GM18526 (cell line): ENCODE data around the gene KRT7.

Source experiments
- POLR2A ChIP-seq: IDR thresholded peaks from 3 replicates; pipeline ENCODE4 v1.6.1; 2011; ENCODE audit not compliant: insufficient read length; ENCODE audit errors: extremely low read depth

Gene KRT7

GRCh38 chr12:52206304-52207040 is 26.6 kb upstream of the KRT7 start:
- TF ChIP-seq POLR2A, result no peak

DNA sequence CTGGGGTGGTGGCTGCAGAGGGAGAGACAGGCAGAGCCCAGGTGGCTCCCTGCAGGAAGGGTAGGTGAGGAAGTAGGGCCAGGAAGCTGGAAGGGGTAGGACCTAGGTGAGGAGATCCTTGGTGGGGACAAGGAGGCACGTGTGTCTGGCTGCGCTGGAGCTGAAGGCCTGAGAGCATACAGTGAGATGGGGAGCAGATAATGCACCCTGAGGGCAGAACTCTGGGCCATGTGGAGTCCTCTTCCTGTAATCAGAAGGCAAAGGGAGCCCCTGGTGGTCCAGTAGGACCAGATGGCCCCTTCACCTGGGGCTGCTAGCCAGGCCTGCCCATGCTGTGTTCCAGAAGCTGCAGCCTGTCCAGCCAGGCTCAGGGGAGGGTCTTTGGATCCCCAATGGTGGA is 25.9 kb upstream of the KRT7 start:
- no peak for TF ChIP-seq POLR2A

DNA sequence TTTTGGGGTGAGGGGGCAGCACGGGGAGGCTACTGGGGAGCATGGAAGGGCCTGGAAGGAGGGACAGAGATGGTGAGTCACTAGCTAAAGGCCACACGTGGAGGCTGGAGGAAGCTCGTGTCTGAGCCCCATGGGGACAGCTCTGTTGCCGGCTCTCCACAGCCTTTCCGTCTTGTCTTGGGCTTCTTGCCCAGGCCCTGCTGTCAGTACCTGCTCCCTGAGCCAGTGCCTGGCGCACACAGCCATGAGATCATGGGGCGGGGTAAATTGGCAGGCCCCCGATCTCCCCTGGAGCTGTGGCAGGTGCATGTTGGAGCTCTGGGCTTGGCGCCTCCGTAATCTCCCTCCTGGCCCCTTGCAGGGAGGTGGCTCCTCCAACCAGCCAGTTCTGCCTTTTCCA is 25.1 kb upstream of the KRT7 start:
- no peak for TF ChIP-seq POLR2A

DNA sequence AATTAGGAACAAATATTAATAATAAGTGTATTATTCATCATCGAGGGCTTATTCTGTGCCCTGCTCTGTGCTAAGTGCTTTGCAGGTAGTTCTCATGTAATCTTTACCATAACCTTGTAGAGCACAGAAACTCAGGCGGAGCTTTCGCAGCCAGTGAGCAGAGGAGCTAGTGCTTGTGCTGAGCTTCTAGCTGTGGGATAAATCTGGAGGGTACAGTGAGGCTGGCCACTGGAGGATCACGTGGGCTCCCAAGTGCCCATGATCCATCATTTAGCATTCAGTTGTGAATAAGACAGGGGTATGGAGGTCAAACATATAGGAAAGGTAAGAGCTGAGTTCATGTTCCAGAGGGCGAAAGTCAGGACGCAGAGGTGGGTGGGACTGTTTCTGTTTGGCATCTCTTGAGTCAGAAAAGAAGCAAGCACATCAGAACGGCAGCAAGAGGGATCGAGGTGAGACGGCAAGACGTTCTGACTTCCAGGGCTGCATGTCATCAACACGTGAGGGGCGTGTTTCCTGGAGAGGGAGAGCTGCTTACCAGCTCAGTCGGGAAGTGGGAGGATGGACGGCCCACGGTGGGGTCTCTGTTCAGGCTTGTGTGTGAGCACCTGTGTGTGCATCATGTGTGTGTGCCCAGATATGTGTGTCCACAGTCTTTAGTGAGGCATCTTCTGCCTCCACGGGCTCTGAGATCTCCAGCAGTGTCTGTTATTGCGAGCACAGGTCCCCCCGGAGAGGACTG is 24.4 kb upstream of the KRT7 start:
- TF ChIP-seq POLR2A, result no peak

- no peak for TF ChIP-seq POLR2A
Measured at GRCh38 chr12:52209321-52209720, 23.7 kb upstream of the KRT7 start.

- no peak for TF ChIP-seq POLR2A
Measured at GRCh38 chr12:52210186-52210924, 22.7 kb upstream of the KRT7 start.

DNA sequence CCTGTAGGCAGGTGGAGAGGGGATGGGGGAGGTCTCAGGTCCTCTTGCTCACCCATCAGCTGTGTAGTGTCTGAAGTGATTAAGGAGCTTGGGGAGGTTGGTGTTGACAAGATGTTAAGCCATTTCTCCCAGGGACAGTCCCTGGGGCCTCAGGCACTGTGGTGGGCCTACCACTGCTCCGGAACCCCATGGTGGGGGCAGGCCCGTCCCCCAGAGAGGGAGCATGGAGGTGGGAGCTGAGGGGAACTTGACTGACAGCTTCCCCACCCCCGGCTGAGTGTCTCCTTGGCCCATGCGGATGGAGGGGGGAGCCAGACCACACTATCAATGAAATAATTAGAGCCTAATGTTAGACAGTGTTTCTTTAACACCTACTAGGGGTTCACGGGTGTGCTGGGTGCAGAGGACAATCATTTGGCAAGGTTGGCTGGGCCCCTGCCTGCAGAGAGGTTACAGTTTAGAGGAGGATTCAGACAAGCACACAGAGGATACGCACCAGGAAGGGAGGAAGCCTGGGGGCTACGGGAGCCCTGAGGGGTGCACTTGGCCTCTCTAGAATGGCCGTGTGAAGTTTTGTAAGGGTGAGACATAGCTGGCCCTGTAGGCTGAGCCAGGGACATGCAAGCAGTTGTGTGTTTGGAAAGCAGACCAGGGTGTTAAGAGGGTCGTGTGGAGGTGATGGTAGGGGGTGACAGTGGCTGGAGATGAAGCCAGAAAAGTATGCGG is 22.0 kb upstream of the KRT7 start:
- TF ChIP-seq POLR2A, result no peak

- TF ChIP-seq POLR2A, result no peak
Measured at GRCh38 chr12:52211716-52212585, 21.1 kb upstream of the KRT7 start.

- TF ChIP-seq POLR2A, result no peak
Measured at GRCh38 chr12:52212701-52213563, 20.1 kb upstream of the KRT7 start.

GRCh38 chr12:52213564-52214420 is 19.3 kb upstream of the KRT7 start:
- TF ChIP-seq POLR2A, result no peak

- no peak for TF ChIP-seq POLR2A
Measured at GRCh38 chr12:52214421-52214802, 18.6 kb upstream of the KRT7 start.

- TF ChIP-seq POLR2A, result no peak
Measured at GRCh38 chr12:52215587-52216031, 17.4 kb upstream of the KRT7 start.
